Stimulated activated CD8-positive, alpha-beta memory T cell treated with anti-CD3 and anti-CD28 coated beads, Interleukin-7, amount 100 ng/mL, for 4 hours (primary cell): Measurements from ENCODE around the gene BFAR.
A peak's percentile ranks its signal among the peaks of the same experiment; 100 is the strongest.
"Not testable (repeated sequence)": the region's sequence is repeated elsewhere in the genome, so short reads cannot be mapped to it uniquely, and the experiment has no call there.

ENCODE experiments used
- DNase-seq, 2 donors: peaks; one replicate each; pipeline ENCODE4 v3.0.0-alpha.2; 2020; ENCODE audit warnings: low read depth in 2 of 2

BFAR gene

GRCh38 chr16:14632693-14633569 lies at the start of gene BFAR:
TSS of gene BFAR (plus strand) at chr16:14632951. CDS start at chr16:14644347, 11,396 bp downstream.
- DNase-seq: peak; percentile 98 to 99

- DNase-seq: no peak
Measured at GRCh38 chr16:14585287-14585686, 47.5 kb upstream of the BFAR start.

GRCh38 chr16:14586637-14587305 lies 46.0 kb upstream of the BFAR start:
- DNase-seq: no peak

- DNase-seq: no peak
Measured at GRCh38 chr16:14600164-14600563, 32.6 kb upstream of the BFAR start.

GRCh38 chr16:14602443-14602963 lies 30.2 kb upstream of the BFAR start:
- DNase-seq: no peak

GRCh38 chr16:14606102-14606501 lies 26.6 kb upstream of the BFAR start:
- DNase-seq: no peak

GRCh38 chr16:14608111-14608566 lies 24.6 kb upstream of the BFAR start:
- DNase-seq: no peak

- no peak for DNase-seq
Measured at GRCh38 chr16:14608604-14609003, 24.1 kb upstream of the BFAR start.

GRCh38 chr16:14609716-14610115 lies 23.0 kb upstream of the BFAR start:
- DNase-seq: no peak

- DNase-seq: no peak
Measured at GRCh38 chr16:14611660-14612059, 21.1 kb upstream of the BFAR start.

- no peak for DNase-seq
Measured at GRCh38 chr16:14613991-14614390, 18.8 kb upstream of the BFAR start.

- DNase-seq: no peak
Measured at GRCh38 chr16:14616280-14616679, 16.5 kb upstream of the BFAR start.

- no peak for DNase-seq
Measured at GRCh38 chr16:14618566-14618965, 14.2 kb upstream of the BFAR start.

GRCh38 chr16:14627078-14627477 lies 5.7 kb upstream of the BFAR start:
- no peak for DNase-seq

GRCh38 chr16:14628806-14629611 lies 3.7 kb upstream of the BFAR start:
- no peak for DNase-seq

GRCh38 chr16:14629612-14629918 lies 3.2 kb upstream of the BFAR start:
- peak in 1 of 2 donors; percentile 5 for DNase-seq

GRCh38 chr16:14629919-14630619 lies 2.7 kb upstream of the BFAR start, which contains the start of gene PARN:
TSS of gene PARN (minus strand) at chr16:14630260. CDS start at chr16:14630125, 135 bp downstream.
- peak; percentile 93 to 97 for DNase-seq

GRCh38 chr16:14630620-14631330 lies 2.0 kb upstream of the BFAR start:
- not testable (repeated sequence) for DNase-seq

- DNase-seq: no peak
Measured at GRCh38 chr16:14634389-14634725, 1.6 kb downstream of the BFAR start.

GRCh38 chr16:14635395-14636165 lies 2.8 kb downstream of the BFAR start:
- DNase-seq: no peak
